ENCODE data around the gene RAB3GAP2.
"Not testable (repeated sequence)": the region's sequence is repeated elsewhere in the genome, so short reads cannot be mapped to it uniquely, and the experiment has no call there.

RAB3GAP2 gene

DNA sequence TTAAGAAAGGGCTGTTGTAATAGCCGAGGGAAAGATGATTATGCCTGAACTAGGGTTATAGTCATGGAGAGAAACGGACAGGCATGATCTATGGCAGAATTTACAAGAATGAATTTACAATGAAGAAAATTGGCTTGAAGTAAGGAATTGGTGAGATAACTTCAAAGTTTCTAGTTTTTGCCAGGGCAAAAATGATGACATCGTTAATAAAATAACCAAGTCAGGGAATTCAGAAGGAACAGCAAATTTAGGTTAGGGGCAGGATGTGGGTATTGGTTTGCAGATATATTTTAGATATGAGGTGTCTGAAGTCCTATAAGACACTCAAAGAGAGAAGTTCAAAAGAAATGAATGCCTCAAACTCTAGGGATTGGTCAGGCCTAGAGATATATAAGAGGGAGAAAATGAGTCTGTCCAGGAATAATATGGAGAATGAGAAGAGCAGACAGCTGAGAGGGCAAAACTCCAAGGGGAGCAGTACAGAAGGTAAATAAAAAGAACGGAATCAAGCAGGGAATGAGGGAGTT, 115.6 kb downstream of the RAB3GAP2 start:
- no peak for DNase-seq (ENCODE audit: low read depth in 2 of 2, low spot score in 1 of 2)

DNA sequence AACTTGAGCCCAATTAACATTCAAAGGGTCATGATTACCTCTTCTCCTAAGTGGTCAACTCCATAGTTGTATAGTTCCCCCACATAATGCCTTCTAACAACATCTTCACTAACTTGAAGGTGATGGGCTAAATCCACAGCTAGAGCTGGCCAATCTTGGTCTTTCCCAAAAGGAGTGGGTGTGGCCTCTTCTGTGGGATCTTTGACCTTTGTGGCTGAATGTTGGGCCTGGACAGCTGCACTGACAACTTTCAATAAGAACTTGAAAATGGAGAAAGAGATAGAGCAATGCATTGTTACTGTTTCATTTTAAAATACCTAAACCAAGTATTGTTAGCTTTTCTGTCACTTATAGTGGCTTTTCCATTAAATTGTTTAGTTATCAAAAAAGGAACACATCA, 119.1 kb downstream of the RAB3GAP2 start:
- no peak for DNase-seq (ENCODE audit: low read depth in 2 of 2, low spot score in 1 of 2)

DNA sequence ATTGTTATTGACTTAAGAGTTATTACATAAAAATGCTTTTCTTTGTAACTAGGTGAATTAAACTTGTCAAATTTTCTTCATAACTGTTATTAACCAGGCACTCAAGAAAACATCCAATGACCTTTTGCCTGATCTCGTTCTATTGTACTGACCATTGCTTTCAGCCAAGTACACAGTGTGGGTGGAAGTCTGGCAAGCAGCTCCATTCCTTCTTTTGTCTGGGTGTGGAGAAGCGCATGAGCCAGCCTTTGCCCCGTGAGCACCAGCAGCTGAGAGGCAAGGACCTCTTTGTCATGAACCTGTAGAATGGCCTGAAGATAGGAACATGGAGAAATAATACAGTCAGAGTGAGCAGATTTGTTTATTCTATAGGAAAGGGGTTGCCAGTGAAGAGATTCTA, 120.8 kb downstream of the RAB3GAP2 start:
- no peak for DNase-seq (ENCODE audit: low read depth in 2 of 2, low spot score in 1 of 2)

DNA sequence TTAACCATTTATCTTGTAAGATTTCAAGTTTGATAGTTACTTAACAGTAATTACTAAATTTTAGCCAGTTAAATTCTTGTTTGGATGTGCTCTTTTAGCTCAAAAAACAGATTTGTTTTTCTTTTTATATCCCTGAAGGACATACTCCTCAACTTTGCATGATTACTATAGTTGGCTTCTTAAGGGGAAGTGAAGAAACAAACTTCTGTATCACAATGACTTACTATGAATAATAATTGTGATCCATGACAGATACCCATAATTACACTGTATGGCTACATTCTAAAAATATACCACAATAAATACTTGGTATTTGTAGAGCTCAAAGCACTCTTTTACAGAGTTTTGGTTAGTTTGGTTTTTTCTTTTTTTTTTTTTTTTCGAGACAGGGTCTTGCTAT, 122.5 kb downstream of the RAB3GAP2 start:
- no peak for DNase-seq (ENCODE audit: low read depth in 2 of 2, low spot score in 1 of 2)

DNA sequence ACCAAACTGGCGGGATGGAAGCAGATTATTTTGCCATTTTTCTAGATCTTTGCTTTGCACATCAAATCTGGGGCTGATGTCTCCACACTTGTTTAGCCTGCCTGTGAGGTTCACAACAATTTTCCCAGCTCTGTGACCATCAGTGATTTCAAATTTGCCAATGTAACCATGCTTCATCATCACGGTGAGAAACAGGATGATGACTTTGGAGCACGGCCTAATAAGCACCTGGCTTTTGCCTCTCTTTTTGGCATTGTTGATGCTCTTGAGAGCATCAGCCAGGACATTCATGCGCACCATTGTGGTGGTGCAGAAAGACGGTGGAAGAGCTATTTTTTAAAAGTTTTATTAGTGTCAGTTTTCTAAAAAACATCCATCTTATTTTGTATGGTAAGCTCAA, 128.2 kb downstream of the RAB3GAP2 start:
- DNase-seq (ENCODE audit: low read depth in 2 of 2, low spot score in 1 of 2): no peak

DNA sequence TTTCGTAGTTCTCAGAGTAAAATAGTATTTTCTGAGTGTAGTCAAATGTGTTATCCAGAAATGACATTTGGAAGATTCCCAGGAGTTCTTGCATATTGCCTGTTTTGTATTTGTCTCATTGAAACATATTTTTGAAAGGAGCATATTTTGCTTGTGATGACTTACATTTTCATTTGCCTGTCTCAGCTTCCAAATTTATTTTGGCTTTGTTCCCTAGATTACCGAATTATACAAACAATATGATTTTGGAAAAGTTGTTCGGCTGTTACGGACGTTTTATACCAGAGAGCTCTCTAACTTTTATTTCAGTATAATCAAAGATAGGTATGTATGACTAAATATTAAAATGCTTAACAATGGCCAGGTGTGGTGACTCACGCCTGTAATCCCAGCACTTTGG, 132.3 kb downstream of the RAB3GAP2 start:
- no peak for DNase-seq (ENCODE audit: low read depth in 2 of 2, low spot score in 1 of 2)

DNA sequence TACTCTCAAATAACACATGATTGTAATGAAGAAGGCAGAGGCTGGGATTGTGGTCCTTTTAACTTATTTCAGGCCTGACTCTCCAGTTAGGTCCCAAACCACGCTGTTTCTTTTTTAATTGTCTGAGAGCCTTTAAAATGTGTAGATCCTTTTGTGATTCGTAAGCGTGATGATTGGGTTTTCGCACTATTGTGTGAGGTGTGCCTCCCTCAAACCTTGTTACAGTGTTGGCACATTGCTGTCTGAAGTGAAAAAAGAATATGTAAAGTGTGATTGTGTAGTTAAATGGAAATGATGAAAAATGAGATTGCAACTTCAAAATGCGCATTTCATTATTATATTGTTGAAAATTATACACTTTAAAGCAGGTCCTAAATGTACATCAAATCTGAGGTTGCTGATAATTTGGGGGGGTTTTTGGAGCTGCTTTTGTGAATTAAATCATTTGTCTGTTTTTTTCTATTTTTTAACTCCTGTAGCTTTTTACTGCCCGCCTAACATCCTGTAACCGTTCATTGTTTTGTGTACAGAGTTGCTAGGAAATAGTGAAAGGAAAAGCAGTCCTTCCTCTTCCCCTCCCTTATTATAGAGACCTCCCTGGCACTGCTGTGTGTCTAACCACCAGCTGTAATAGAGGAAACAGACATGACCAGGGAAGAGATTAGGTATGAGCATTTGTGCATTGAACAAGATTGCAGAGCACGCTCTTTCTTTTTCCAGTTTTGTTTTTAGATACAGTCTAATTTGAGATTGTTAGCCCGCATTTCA, 135.1 kb downstream of the RAB3GAP2 start:
- DNase-seq (ENCODE audit: low read depth in 2 of 2, low spot score in 1 of 2): no peak

DNA sequence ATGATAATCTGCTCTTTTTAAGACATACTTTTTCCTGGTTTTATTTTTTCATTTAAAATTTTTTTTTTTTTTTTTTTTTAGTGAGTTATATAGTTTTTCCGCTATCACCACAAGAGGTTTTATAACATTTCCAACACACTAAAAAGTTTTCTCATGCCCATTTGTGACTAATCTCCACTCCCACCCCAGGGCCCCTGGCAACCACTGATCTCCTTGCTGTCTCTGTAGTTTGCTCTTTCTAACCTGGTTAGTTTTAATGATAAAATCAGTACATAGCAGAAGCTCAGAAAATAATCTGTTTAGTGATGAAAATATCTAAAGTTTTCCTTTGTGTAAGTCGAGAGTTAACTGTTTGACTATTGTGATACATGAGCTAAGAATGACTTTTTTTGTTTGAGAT, 136.5 kb downstream of the RAB3GAP2 start:
- DNase-seq (ENCODE audit: low read depth in 2 of 2, low spot score in 1 of 2): no peak

DNA sequence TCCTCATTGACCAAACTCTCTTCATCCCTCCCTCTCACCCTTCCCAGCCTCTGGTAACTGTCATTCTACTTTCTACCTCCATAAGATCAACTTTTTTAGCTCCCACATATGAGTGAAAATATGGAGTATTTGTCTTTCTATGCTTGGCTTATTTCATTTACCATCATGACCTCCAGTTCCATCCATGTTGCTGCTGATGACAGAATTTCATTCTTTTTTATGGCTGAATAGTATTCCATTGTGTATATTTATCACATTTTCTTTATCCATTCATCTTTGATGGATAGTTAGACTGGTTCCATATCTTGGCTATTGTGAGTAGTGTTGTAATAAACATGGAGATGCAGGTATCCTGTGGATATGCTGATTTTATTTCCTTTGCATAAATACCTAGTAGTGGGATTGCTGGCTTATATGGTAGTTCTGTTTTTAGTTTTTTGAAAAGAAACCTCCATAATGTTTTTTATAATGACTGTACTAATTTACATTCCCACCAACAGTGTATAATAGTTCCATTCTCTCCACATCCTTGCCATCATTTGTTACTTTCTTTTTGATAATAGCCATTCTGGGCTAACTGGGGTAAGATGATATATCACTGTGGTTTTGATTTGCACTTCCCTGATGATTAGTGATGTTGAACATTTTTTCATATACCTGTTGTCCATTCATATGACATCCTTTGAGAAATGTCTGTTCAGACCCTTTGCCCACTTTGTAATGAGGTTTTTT, 142.6 kb downstream of the RAB3GAP2 start:
- DNase-seq (ENCODE audit: low read depth in 2 of 2, low spot score in 1 of 2): no peak

DNA sequence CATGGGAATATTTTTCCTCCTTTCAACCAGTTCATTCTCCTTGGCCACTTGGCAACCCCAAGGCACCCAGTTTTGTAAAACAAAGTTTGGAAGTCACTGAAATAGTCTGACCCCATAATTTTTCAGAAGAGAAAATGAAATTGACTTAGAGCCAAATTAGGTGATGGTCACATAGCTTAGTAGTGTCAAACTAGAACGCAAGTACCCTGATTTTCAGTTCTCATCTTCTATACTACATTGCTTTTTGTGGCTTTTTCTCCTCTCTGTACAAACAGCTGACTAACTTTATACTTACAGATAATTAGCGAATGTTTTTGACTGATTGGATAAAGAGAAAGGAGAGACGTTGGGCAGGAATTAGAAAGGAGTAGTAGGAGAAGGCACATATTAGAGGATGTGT, 145.2 kb downstream of the RAB3GAP2 start:
- no peak for DNase-seq (ENCODE audit: low read depth in 2 of 2, low spot score in 1 of 2)

DNA sequence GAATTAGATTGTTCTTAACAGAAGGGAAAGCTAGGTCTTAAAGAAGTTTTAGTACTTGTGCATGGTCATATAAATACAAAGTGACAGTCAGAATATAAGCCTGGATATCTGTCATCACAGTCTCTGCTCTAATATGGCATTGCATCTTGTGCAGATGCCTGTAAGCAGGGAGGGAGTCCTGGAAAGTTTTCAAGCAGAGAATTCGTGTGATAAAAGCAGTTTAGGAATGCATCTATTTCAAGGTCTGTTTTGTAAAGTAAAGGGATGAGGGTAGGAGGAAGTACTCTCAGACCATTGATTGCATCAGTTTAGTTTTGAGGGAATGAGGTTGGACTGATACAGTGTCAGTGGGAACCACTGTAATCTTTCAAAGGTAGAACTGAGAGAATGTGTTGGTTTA, 147.7 kb downstream of the RAB3GAP2 start:
- DNase-seq (ENCODE audit: low read depth in 2 of 2, low spot score in 1 of 2): no peak

DNA sequence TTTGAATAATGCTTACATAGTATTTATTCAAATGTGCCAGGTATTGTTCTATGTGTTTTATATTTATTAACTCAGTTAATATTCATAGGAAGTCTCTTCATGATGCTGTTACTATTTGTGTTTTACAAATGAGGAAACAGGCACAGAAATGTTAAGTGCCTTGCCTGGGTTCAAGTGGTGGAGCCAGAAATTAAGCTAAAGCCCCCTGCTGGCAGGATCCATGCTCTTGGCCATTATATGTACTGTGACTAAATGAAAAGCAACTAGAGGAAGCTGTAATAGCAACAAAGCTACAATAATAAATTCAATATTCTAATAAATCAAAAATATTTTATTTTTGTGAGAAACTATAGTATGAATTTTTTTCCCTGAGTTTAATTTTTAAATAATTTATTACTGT, 148.4 kb downstream of the RAB3GAP2 start:
- DNase-seq (ENCODE audit: low read depth in 2 of 2, low spot score in 1 of 2): no peak

DNA sequence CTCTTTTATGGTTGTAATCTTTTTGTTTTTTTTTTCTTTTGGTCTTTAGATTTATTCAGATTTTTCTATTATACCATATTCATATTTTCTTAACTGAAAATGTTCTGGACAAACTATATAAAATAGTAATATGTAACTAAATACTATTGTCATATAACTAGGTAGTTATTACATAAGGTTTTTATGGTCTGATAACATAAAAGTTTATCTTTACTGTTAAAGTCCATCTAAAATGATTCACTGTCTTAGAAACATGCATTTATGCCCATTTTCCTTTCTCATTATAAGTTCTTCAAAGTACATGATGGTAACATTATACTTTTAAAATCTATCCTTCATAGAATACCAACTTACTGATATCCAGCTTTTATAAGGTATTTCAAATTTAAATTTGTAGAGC, 149.2 kb downstream of the RAB3GAP2 start:
- no peak for DNase-seq (ENCODE audit: low read depth in 2 of 2, low spot score in 1 of 2)

DNA sequence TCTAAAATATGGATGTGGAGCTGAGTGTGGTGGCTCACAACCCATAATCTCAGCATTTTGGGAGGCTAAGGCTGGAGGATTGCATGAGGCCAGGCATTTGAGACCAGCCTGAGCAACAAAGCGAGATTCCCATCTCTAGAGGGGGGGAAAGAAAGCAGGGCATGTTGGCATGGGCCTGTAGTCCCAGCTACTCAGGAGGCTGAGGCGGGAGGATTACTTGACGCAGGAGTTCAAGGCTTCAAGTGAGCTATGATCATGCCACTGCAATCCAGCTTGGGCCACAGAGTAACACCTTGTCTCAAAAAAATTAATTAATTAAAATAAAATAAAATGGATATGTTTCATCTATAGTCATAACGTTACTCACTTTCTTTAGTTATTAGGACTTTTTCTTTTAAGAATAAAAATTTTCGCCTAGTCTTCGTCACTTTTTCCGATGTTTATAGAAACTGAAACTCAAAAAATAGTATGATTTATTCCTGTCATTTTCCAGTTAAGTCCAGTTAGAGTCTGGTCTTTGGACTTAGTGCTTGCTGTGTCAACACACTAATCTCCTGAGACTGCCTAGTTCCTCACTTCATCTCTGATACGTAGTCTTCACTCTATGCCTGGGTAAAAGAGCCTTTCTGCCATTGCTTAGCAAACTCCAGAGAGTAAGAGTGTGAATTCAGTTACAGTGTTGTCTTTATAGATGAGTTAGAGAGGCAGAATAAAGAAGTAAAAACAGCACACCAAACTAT, 150.3 kb downstream of the RAB3GAP2 start:
- no peak for DNase-seq (ENCODE audit: low read depth in 2 of 2, low spot score in 1 of 2)

DNA sequence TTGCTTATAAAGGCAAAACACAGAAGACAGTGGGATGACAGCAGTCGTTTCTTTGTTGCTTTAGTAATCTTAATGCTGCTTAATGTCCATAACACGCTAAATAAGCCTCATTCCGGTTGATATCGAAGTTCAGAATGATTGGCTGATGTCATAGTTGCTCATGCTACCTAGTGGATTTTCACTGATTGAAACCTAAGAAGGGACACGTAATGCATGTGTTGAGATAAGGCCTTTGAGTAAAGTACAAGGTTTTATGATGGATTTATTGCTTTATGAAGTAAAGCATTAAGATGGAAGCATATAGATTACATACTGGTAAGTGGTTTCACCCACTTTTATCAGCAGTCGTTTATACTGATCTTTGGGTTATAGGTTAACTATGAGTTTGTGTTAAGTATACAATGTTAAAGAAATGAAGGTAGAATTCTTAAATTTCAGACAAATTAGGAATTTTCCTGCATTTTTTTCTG, 153.2 kb downstream of the RAB3GAP2 start:
- no peak for DNase-seq (ENCODE audit: low read depth in 2 of 2, low spot score in 1 of 2)

DNA sequence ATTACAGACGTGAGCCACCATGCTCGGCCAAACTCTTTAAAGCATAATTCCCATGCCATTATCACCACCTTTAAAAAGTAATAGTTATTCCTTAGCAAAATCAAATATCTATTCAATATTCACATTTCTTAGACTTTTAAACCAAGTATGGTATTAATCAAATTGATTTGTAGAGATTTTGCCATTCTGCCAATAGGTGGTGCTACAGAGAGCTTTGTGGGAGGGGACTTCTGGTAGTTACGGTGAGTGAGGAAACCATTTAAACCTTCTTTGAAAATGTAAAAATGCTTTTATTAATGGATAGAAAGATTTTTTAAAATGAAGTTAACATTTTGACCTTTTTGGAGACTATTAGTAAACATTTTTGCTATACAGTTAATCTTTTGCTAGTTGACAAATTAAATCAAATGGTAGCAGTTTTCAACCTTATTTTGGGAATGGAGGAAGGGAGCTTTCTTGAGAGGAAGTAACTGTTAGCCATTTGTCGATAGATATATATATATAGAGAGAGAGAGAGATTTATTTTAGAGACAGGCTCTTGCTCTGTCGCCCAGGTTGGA, 159.0 kb downstream of the RAB3GAP2 start:
- DNase-seq (ENCODE audit: low read depth in 2 of 2, low spot score in 1 of 2): no peak

DNA sequence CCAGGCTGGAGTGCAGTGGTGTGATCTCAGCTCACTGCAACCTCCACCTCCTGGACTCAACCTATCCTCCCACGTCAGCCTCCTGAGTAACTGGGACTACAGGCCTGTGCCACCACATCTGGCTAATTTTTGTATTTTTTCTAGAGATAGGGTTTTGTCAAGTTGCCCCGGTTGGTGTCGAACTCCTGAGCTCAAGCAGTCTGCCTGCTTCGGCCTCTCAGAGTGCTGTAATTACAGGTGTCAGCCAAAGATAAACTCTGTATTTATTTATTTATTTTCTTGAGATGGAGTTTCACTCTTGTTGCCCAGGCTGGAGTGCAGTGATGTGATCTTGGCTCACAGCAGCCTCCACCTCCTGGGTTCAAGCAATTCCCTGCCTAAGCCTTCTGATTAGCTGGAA, 159.7 kb downstream of the RAB3GAP2 start:
- not testable (repeated sequence) for DNase-seq (ENCODE audit: low read depth in 2 of 2, low spot score in 1 of 2)

DNA sequence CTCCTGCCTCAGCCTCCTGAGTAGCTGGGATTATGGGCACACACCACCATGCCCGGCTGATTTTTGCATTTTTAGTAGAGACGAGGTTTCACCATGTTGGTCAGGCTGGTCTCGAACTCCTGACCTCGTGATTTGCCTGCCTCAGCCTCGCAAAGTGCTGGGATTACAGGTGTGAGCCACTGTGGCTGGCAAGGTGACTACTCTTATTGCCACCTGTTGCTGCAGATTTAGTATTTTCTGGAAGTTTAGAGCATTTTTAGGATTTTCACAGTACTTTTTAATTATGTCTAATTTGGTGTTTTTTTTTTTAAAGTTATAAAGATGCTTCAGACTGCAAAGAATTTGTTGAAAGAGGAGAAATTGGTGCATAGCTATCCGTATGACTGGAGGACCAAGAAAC, 161.8 kb downstream of the RAB3GAP2 start:
- not testable (repeated sequence) for DNase-seq (ENCODE audit: low read depth in 2 of 2, low spot score in 1 of 2)

DNA sequence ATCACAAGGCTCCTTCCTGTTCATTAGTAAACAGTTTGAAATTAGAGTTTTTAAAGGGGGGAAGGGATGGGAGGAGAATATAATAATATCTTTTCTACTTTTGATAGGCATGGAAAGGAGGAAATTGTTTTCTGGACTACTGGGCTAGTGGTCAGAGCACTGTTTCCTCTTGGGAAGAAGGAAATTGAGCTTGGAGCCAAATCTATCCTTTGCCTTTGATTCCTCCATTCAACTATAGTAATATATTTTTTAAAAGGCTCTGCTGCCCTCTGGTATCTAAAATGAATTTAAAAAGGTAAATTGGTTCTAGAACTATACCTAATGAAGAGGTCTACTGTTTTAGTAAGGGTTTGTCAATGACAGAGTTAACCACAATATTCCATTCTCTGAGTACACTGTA, 172.4 kb downstream of the RAB3GAP2 start:
- DNase-seq (ENCODE audit: low read depth in 2 of 2, low spot score in 1 of 2): no peak

All from stimulated activated CD8-positive, alpha-beta memory T cell treated with anti-CD3 and anti-CD28 coated beads, Interleukin-4, amount 100 ng/mL, for 4 hours (primary cell).